ENCODE data around the gene SFT2D3. TPM values are rescaled to one million over a fixed set of nuclear protein-coding genes. Genes with fewer than 3 reads are reported as not detected.

SFT2D3 gene
- not detected for polyA plus RNA-seq

DNA sequence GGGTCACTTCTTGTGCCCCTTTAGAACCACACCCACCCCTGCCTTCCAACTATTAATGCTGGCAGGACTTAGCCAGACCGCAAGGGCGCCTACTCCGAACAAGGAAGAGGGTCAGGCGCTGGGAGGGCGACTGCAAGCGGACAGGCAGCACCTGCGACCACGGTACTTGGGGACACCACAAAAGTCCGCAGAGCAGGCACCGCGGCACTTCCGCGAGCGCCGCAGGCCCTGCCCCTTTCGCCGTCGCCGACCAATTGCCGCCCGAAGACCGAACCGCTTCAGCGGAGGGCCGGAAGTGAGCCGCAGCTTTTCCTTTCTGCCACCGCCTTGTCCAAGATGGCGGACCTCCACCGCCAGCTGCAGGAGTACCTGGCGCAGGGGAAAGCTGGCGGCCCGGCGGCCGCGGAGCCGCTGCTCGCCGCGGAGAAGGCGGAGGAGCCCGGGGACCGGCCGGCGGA, at the start of gene SFT2D3:
Gene SFT2D3, plus strand, starts transcription at position 305 of the 458 bp plus-strand sequence. Its CDS starts 32 bp downstream, at position 337.
- peaks cover 25 to 32% (median 29%) of the 10 kb centered on the region in 3 donors for H3K4me1 Mint-ChIP-seq
- H3K36me3 Mint-ChIP-seq = peaks cover 3% of the 10 kb centered on the region
- H3K27ac Mint-ChIP-seq = peak within 1 kb of the TSS; percentile 84 to 99 (median 98)
- H3K27me3 Mint-ChIP-seq = no peaks in the 10 kb centered on the region
- H3K9me3 Mint-ChIP-seq = no peaks in the 10 kb centered on the region
- peak within 1 kb of the TSS; percentile 93 to 98 (median 96) for H3K4me3 Mint-ChIP-seq

GRCh38 chr2:127651971-127652550, 49.2 kb upstream of the SFT2D3 start:
- no peaks in the 10 kb centered on the region for H3K27me3 Mint-ChIP-seq
- H3K4me1 Mint-ChIP-seq = peaks cover 21 to 24% (median 22%) of the 10 kb centered on the region in 3 donors
- H3K4me3 Mint-ChIP-seq = peak overlapping the region in 3 of 4 donors; percentile 34 to 76 (median 52)
- no peaks in the 10 kb centered on the region for H3K9me3 Mint-ChIP-seq
- peak overlapping the region in 1 of 3 donors; percentile 11 for H3K27ac Mint-ChIP-seq
- H3K36me3 Mint-ChIP-seq = no peaks in the 10 kb centered on the region

GRCh38 chr2:127652786-127653357, 48.4 kb upstream of the SFT2D3 start:
- H3K4me1 Mint-ChIP-seq = peaks cover 21 to 22% (median 22%) of the 10 kb centered on the region in 3 donors
- peak overlapping the region in 2 of 3 donors; percentile 11 to 50 for H3K27ac Mint-ChIP-seq
- no peaks in the 10 kb centered on the region for H3K9me3 Mint-ChIP-seq
- H3K27me3 Mint-ChIP-seq = no peaks in the 10 kb centered on the region
- H3K4me3 Mint-ChIP-seq = no peak overlapping the region
- H3K36me3 Mint-ChIP-seq = no peaks in the 10 kb centered on the region

GRCh38 chr2:127653421-127654083, 47.7 kb upstream of the SFT2D3 start:
- Mint-ChIP-seq H3K4me1 (peaks cover 18 to 22% (median 21%) of the 10 kb centered on the region in 3 donors), H3K27ac (peak overlapping the region in 1 of 3 donors; percentile 53), H3K4me3 (peak overlapping the region in 1 of 4 donors; percentile 43), H3K9me3 (no peaks in the 10 kb centered on the region), H3K27me3 (peaks cover under 1% of the 10 kb centered on the region), H3K36me3 (no peaks in the 10 kb centered on the region)

DNA sequence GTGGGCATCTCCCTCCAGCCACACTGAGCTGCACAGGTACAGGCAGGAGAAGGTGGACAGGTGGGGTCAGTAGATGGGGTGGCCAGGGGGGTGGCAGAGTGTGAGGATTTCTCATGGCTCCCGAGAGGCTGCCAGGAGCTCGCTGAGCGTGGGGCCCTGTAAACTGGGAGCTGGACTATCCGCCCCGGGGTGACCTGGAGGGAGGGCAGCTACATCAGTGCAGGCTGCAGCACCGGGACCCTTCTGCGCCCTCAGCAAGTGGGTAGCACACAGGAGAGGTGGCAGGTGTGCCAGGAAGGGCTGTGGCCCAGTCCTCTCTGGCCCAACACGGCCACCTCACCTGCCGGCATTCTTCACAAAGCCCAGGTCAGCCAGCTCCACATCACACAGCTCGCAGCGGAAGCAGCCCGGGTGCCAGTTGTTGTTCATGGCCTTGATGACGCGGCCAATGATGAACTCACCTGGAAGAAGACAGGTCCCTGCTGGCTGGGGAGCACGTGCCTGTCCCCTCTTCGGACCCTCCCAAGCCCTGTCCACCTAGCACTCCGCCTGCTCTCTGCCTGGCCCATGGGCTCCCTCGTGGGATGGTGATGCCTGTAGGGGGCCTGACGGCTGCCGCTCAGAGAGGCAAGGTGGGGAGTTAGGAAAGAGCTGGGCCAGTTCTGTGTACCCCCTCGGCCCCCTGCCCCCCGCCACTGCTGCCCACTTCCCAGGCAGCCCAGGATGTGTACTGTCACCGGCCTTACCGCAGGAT, 47.0 kb upstream of the SFT2D3 start:
- Mint-ChIP-seq H3K4me3 (no peak overlapping the region), H3K27ac (no peak overlapping the region), H3K9me3 (no peaks in the 10 kb centered on the region), H3K4me1 (peaks cover 17 to 22% (median 20%) of the 10 kb centered on the region in 3 donors), H3K27me3 (peaks cover 4% of the 10 kb centered on the region), H3K36me3 (no peaks in the 10 kb centered on the region)

- Mint-ChIP-seq H3K27ac (peak overlapping the region in 1 of 3 donors; percentile 53), H3K4me1 (peaks cover 13 to 18% (median 16%) of the 10 kb centered on the region in 3 donors), H3K9me3 (peaks cover 0 to under 1% (median 0%) of the 10 kb centered on the region in 3 donors), H3K4me3 (no peak overlapping the region), H3K36me3 (no peaks in the 10 kb centered on the region), H3K27me3 (peaks cover 4% of the 10 kb centered on the region)
Measured at GRCh38 chr2:127654838-127655175, 46.5 kb upstream of the SFT2D3 start.

DNA sequence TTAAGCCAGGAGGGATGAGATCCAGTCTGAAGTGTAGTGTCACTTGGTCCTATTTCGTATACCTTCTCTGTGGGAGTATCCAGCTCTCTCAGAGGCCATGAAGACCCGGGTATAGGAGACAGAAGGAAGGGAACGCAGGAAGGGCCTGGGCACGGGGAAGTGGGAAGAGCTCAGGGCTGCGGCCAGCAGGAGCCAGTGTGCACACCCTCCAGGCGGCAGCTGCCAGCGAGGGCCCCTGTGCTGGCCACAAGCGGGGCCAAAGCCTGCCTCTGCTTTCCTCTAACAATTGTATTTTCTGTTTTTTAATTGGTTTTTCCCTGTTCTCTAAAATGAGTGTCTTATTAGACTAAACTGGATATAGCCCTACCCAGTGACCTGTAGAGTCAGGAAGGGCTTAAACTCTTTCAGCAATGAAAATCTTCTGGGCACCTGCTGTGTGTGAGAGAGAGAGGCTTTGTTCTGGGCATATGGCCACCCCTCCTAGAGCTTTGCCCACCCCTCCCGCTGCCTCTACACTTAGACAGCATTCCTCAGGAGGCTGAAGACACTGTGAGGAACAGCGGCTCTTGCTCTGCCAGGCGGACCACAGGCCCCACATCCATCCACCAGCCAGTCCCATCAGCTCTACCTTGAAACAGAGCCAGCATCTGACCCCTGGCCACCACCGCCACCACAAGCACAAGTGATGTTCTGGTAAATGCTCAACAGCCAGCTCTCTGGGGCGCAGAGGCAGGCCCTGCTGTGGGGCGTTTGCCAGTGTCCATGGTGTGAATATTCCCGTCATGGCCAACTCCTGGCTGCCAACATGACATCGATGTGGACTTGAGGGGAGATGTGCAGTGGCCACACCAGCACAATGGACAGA, 45.9 kb upstream of the SFT2D3 start:
- H3K9me3 Mint-ChIP-seq = peaks cover 0 to 2% (median 0%) of the 10 kb centered on the region in 3 donors
- no peaks in the 10 kb centered on the region for H3K36me3 Mint-ChIP-seq
- no peak overlapping the region for H3K4me3 Mint-ChIP-seq
- H3K4me1 Mint-ChIP-seq = peaks cover 10 to 17% (median 16%) of the 10 kb centered on the region in 3 donors
- no peak overlapping the region for H3K27ac Mint-ChIP-seq
- H3K27me3 Mint-ChIP-seq = peaks cover 7% of the 10 kb centered on the region

GRCh38 chr2:127656569-127657231, 44.6 kb upstream of the SFT2D3 start:
- no peak overlapping the region for H3K4me3 Mint-ChIP-seq
- H3K36me3 Mint-ChIP-seq = no peaks in the 10 kb centered on the region
- no peak overlapping the region for H3K27ac Mint-ChIP-seq
- H3K9me3 Mint-ChIP-seq = peaks cover 0 to 2% (median 0%) of the 10 kb centered on the region in 3 donors
- H3K4me1 Mint-ChIP-seq = peaks cover 8 to 14% (median 8%) of the 10 kb centered on the region in 3 donors
- H3K27me3 Mint-ChIP-seq = peaks cover 9% of the 10 kb centered on the region

DNA sequence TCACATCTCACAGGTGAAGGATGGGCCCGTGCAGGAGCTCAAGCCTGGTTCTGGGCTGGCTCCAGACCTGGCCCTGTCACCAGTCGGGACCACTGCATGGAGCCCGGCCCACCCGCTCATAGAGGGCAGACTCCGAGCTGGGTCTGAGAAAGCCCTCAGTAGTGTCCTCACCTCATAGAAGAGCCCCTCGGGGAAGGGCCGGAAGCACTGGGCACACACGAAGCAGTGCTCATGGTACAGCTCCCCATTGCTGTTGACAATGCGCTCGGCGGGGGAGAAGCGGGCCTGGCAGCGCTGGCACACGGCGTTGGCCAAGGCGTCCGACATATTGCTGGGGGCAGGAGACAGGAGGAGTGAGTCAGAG, 44.1 kb upstream of the SFT2D3 start:
- Mint-ChIP-seq H3K4me1 (peaks cover 5 to 12% (median 7%) of the 10 kb centered on the region in 3 donors), H3K27ac (no peak overlapping the region), H3K36me3 (no peaks in the 10 kb centered on the region)

DNA sequence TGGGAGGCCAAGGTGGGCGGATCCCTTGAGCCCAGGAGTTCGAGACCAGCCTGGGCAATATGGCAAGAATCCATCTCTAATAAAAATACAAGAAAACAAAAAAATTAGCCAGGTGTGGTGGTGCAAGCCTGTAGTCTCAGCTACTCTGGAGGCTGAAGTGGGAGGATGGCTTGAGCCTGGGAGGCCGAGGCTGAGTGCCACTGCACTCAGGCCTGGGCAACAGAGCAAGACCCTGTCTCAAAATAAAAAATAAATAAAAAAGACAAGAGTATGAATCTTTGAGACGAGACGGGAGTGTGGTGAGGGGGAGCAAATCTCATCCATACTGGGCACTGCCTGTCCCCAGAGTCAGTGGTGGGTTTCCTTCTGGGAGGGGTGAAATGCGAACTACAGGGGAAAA, 43.2 kb upstream of the SFT2D3 start:
- no peaks in the 10 kb centered on the region for H3K36me3 Mint-ChIP-seq
- no peak overlapping the region for H3K27ac Mint-ChIP-seq
- peaks cover 0 to 4% (median 0%) of the 10 kb centered on the region in 3 donors for H3K9me3 Mint-ChIP-seq
- H3K27me3 Mint-ChIP-seq = peaks cover 16% of the 10 kb centered on the region
- peak overlapping the region in 1 of 4 donors; percentile 22 for H3K4me3 Mint-ChIP-seq
- H3K4me1 Mint-ChIP-seq = peaks cover 0 to 5% (median 2%) of the 10 kb centered on the region in 3 donors

More for the DNA sequence above, 44.1 kb upstream of the SFT2D3 start:
- peaks cover 9% of the 10 kb centered on the region for H3K27me3 Mint-ChIP-seq
- no peak overlapping the region for H3K4me3 Mint-ChIP-seq
- peaks cover 0 to 4% (median 0%) of the 10 kb centered on the region in 3 donors for H3K9me3 Mint-ChIP-seq

DNA sequence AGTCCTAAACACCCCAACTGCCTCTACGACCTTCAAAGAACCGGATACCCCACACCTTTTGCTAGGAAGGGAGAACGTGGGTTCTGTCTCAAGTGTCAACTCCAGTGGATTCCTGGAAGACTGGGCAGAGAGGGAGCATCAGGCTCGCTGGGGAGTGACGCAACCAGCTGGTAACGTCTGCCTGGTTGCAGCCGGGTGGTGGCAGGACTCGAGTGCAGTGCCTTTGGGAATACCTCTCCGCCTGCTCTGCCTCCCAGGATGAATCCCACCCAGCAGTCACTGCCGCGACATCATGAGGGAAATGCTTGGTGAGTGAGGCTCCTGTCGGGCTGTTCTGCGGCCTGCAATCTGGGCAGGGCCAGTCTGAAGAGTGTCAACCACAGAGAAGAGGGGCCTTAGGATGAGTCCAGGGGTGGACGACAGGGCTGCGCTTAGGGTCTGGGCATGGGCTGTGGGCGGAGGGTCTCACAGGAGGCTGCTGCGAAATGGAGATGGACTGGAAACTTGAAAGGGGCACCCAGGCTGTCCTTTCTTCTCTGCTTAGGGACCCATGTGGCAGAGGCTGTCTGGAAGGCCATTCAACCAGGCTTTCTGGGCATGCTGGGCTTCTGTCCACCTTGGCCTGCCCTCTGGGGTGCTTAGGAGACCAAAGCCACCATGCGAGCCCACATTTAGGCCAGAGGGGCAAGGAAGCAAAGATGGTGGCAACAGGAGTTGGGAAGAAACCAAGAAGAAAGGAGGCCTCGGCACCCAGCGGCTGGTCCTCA, 42.5 kb upstream of the SFT2D3 start:
- peaks cover 22% of the 10 kb centered on the region for H3K27me3 Mint-ChIP-seq

GRCh38 chr2:127659408-127660290, 41.6 kb upstream of the SFT2D3 start:
- H3K27ac Mint-ChIP-seq = no peak overlapping the region
- H3K27me3 Mint-ChIP-seq = peaks cover 26% of the 10 kb centered on the region
- H3K36me3 Mint-ChIP-seq = no peaks in the 10 kb centered on the region
- peak overlapping the region in 1 of 4 donors; percentile 52 for H3K4me3 Mint-ChIP-seq
- peaks cover 0 to 4% (median 0%) of the 10 kb centered on the region in 3 donors for H3K9me3 Mint-ChIP-seq
- peaks cover 0 to 7% (median 0%) of the 10 kb centered on the region in 3 donors for H3K4me1 Mint-ChIP-seq

More for the DNA sequence above, 42.5 kb upstream of the SFT2D3 start:
- Mint-ChIP-seq H3K9me3 (peaks cover 0 to 4% (median 0%) of the 10 kb centered on the region in 3 donors), H3K4me3 (no peak overlapping the region), H3K36me3 (no peaks in the 10 kb centered on the region), H3K4me1 (peaks cover 0 to 7% (median 0%) of the 10 kb centered on the region in 3 donors), H3K27ac (no peak overlapping the region)
